Spleen (tissue), 7 donors: ENCODE measurements around the gene PRRT1B.
A peak's percentile ranks its signal among the peaks of the same experiment; 100 is the strongest.

Experiments
- POLR2A ChIP-seq, 3 donors: fragments of 450-650 bp; IDR thresholded peaks; one replicate each; pipeline ENCODE4 v1.5.1; 2017; ENCODE audit warnings: antibody characterized with exemption in 3 of 3, mild to moderate bottlenecking in 1 of 3
- TF ChIP-seq, protein P1 (sequence below), 11 experiments: fragments of 200-600 bp in 7 of 11; fragments of 450-650 bp in 4 of 11; sonication (generic) in 4 of 11; IDR thresholded peaks in 8 of 11; conservative IDR thresholded peaks in 3 of 11; 1 replicate in 7 of 11; 2 replicates in 4 of 11; pipeline versions ENCODE4 v1.4.0 to v1.8.0; 2016 to 2021; ENCODE audit warnings: antibody characterized with exemption in 11 of 11, inconsistent platforms in 4 of 11, mild to moderate bottlenecking in 1 of 11
- donor health status: DM: no; HTN: no; CAD: no; lungs with moderate emphysema.
- donor health status: DM: no; HTN: no; CAD: no.
- donor health status: DM: no; HTN: no; CAD: no.

- TF ChIP-seq, protein P1, sequence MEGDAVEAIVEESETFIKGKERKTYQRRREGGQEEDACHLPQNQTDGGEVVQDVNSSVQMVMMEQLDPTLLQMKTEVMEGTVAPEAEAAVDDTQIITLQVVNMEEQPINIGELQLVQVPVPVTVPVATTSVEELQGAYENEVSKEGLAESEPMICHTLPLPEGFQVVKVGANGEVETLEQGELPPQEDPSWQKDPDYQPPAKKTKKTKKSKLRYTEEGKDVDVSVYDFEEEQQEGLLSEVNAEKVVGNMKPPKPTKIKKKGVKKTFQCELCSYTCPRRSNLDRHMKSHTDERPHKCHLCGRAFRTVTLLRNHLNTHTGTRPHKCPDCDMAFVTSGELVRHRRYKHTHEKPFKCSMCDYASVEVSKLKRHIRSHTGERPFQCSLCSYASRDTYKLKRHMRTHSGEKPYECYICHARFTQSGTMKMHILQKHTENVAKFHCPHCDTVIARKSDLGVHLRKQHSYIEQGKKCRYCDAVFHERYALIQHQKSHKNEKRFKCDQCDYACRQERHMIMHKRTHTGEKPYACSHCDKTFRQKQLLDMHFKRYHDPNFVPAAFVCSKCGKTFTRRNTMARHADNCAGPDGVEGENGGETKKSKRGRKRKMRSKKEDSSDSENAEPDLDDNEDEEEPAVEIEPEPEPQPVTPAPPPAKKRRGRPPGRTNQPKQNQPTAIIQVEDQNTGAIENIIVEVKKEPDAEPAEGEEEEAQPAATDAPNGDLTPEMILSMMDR (IDR thresholded peaks at IDR 0.05 in 8 of 11, conservative IDR thresholded peaks at IDR 0.05 in 3 of 11), result peak in 1 of 11 experiments; percentile 14
- TF ChIP-seq POLR2A (IDR thresholded peaks at IDR 0.05), result no peak
Observed at GRCh38 chr9:131598121-131598520, 52.8 kb downstream of the PRRT1B start.
